ENCODE data around the gene RASGRP4.

The RASGRP4 gene

DNA sequence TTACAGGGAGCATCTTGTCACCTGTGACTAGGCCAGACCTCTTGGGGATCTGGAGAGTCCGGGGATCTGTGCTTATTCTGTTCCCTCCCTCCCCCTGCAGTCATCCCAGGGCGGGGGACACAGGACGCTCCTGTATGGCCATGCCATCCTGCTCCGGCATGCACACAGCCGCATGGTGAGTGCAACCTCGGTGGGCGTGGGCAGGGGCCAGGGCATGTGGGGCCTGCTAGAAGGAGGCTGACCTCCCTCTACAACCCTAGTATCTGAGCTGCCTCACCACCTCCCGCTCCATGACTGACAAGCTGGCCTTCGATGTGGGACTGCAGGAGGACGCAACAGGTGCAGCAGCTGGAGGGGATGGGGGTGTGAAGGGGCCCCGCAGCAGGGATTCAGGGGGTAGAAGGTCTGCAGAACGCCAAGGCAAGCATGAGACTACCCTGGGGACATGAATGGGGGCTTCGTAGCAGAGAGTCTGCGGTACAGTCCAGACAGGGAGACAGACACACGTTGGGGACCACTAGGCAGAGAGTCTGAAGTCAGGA lies 17.5 kb upstream of the RASGRP4 start:
- no peaks in the 10 kb centered on the region for H3K4me1 ChIP-seq (ENCODE audit: control insufficient read depth, insufficient read depth, low read length)
- no peak overlapping the region for H3K4me3 ChIP-seq (ENCODE audit: low read depth, low read length)
- H3K9me3 ChIP-seq (ENCODE audit: control insufficient read depth, insufficient read depth, low read length) = no peaks in the 10 kb centered on the region
- peaks cover 27% of the 10 kb centered on the region for H3K36me3 ChIP-seq (ENCODE audit: control insufficient read depth, insufficient read depth, low read length)
- H3K9ac ChIP-seq (ENCODE audit: low read depth, low read length) = no peak overlapping the region
- no peaks in the 10 kb centered on the region for H3K27me3 ChIP-seq (ENCODE audit: control insufficient read depth, insufficient read depth, low read length)

- Histone ChIP-seq H3K4me1 (ENCODE audit: control insufficient read depth, insufficient read depth, low read length) (no peaks in the 10 kb centered on the region), H3K27me3 (ENCODE audit: control insufficient read depth, insufficient read depth, low read length) (no peaks in the 10 kb centered on the region), H3K4me3 (ENCODE audit: low read depth, low read length) (no peak overlapping the region), H3K36me3 (ENCODE audit: control insufficient read depth, insufficient read depth, low read length) (peaks cover 23% of the 10 kb centered on the region), H3K9me3 (ENCODE audit: control insufficient read depth, insufficient read depth, low read length) (no peaks in the 10 kb centered on the region), H3K9ac (ENCODE audit: low read depth, low read length) (no peak overlapping the region)
These were observed 16.7 kb upstream of the RASGRP4 start for GRCh38 chr19:38442736-38443135.

GRCh38 chr19:38441657-38442348 lies 15.8 kb upstream of the RASGRP4 start:
- no peak overlapping the region for H3K4me3 ChIP-seq (ENCODE audit: low read depth, low read length)
- no peaks in the 10 kb centered on the region for H3K9me3 ChIP-seq (ENCODE audit: control insufficient read depth, insufficient read depth, low read length)
- no peak overlapping the region for H3K9ac ChIP-seq (ENCODE audit: low read depth, low read length)
- H3K4me1 ChIP-seq (ENCODE audit: control insufficient read depth, insufficient read depth, low read length) = no peaks in the 10 kb centered on the region
- H3K36me3 ChIP-seq (ENCODE audit: control insufficient read depth, insufficient read depth, low read length) = peaks cover 23% of the 10 kb centered on the region
- H3K27me3 ChIP-seq (ENCODE audit: control insufficient read depth, insufficient read depth, low read length) = no peaks in the 10 kb centered on the region

GRCh38 chr19:38440592-38440991 lies 14.6 kb upstream of the RASGRP4 start:
- H3K4me1 ChIP-seq (ENCODE audit: control insufficient read depth, insufficient read depth, low read length) = no peaks in the 10 kb centered on the region
- H3K36me3 ChIP-seq (ENCODE audit: control insufficient read depth, insufficient read depth, low read length) = peaks cover 14% of the 10 kb centered on the region
- no peak overlapping the region for H3K4me3 ChIP-seq (ENCODE audit: low read depth, low read length)
- H3K9me3 ChIP-seq (ENCODE audit: control insufficient read depth, insufficient read depth, low read length) = no peaks in the 10 kb centered on the region
- H3K9ac ChIP-seq (ENCODE audit: low read depth, low read length) = no peak overlapping the region
- no peaks in the 10 kb centered on the region for H3K27me3 ChIP-seq (ENCODE audit: control insufficient read depth, insufficient read depth, low read length)

DNA sequence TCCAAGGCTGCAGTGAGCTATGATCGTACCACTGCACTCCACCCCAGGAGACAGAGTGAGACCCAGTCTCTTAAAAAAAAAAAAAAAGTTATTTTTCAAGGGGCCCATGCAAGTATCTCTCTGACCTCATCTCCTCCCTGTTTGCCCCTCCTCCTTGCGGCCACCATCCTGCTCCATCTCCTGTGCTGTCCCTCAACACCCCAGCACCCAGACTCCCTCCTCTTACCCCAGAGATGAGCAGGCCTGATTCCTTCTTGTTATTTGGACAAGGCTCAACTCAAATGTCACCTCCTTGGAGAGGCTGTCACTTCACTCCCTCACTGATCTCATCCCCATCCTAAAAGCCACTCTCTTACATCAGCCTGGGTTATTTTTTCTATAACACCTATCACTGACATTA lies 11.9 kb upstream of the RASGRP4 start:
- Histone ChIP-seq H3K4me3 (ENCODE audit: low read depth, low read length) (no peak overlapping the region), H3K4me1 (ENCODE audit: control insufficient read depth, insufficient read depth, low read length) (peaks cover 3% of the 10 kb centered on the region), H3K9me3 (ENCODE audit: control insufficient read depth, insufficient read depth, low read length) (no peaks in the 10 kb centered on the region), H3K9ac (ENCODE audit: low read depth, low read length) (no peak overlapping the region), H3K27me3 (ENCODE audit: control insufficient read depth, insufficient read depth, low read length) (no peaks in the 10 kb centered on the region), H3K36me3 (ENCODE audit: control insufficient read depth, insufficient read depth, low read length) (peaks cover 3% of the 10 kb centered on the region)

GRCh38 chr19:38437295-38437694 lies 11.3 kb upstream of the RASGRP4 start:
- no peak overlapping the region for H3K4me3 ChIP-seq (ENCODE audit: low read depth, low read length)
- H3K9me3 ChIP-seq (ENCODE audit: control insufficient read depth, insufficient read depth, low read length) = no peaks in the 10 kb centered on the region
- peaks cover 3% of the 10 kb centered on the region for H3K4me1 ChIP-seq (ENCODE audit: control insufficient read depth, insufficient read depth, low read length)
- H3K27me3 ChIP-seq (ENCODE audit: control insufficient read depth, insufficient read depth, low read length) = no peaks in the 10 kb centered on the region
- no peak overlapping the region for H3K9ac ChIP-seq (ENCODE audit: low read depth, low read length)
- H3K36me3 ChIP-seq (ENCODE audit: control insufficient read depth, insufficient read depth, low read length) = no peaks in the 10 kb centered on the region

DNA sequence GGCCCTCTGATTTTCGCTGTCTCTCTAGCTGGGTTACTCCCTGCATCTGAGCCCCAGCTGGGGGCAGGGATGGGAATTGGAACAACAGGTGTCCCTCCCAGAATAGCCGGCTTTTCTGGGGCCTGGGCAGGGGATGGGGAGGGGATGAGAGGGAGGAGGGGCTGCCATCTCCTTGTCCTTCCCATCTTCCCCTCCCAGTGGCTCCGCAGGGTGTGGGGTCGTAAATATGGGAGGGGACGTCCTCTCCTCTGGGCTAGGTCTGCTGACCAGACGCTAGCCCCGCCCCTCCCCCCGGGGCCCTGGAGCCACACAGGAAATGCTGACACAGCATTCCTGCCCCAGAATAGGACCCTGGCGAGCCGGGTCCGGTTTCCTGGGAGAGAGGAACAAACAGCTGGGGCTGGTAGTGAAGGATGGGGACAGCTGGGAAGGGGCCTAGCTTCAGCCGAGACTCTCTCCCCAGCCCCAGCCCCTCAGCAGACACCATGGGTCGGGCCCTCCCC lies 8.6 kb upstream of the RASGRP4 start:
- H3K36me3 ChIP-seq (ENCODE audit: control insufficient read depth, insufficient read depth, low read length) = no peaks in the 10 kb centered on the region
- no peak overlapping the region for H3K9ac ChIP-seq (ENCODE audit: low read depth, low read length)
- peak overlapping the region; percentile 88 for H3K4me3 ChIP-seq (ENCODE audit: low read depth, low read length)
- H3K27me3 ChIP-seq (ENCODE audit: control insufficient read depth, insufficient read depth, low read length) = no peaks in the 10 kb centered on the region
- H3K9me3 ChIP-seq (ENCODE audit: control insufficient read depth, insufficient read depth, low read length) = no peaks in the 10 kb centered on the region
- peaks cover 3% of the 10 kb centered on the region for H3K4me1 ChIP-seq (ENCODE audit: control insufficient read depth, insufficient read depth, low read length)

DNA sequence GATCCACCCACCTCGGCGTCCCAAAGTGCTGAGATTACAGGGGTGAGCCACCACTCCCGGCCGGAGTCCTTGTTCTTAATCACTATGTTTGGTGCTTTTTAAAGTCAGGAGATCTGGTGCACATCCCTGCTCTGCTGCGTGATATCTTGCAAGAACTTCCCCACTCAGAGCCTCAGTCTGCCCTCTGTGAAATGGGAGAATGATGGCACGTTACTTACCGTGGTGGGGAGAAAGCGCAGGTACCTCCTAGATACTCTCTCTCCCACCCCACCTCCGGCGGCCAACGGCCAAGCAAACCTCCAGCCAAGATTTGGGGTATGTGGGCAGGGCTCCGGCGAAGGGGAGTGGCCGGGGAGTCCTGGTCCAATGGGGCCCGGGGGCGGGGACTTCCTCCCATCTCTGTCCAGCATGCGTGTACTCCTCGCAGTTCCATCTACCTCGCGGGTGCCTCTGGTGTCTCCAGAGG lies 7.3 kb upstream of the RASGRP4 start, which contains the start of gene RYR1:
TSS of gene RYR1 (plus strand) at position 424 of the 466 bp plus-strand sequence. CDS start 139 bp downstream, outside the sequence.
- Histone ChIP-seq H3K4me3 (ENCODE audit: low read depth, low read length) (peak within 1 kb of the TSS; percentile 88), H3K9ac (ENCODE audit: low read depth, low read length) (peak within 1 kb of the TSS; percentile 70), H3K27me3 (ENCODE audit: control insufficient read depth, insufficient read depth, low read length) (no peaks in the 10 kb centered on the region), H3K4me1 (ENCODE audit: control insufficient read depth, insufficient read depth, low read length) (peaks cover 3% of the 10 kb centered on the region), H3K36me3 (ENCODE audit: control insufficient read depth, insufficient read depth, low read length) (no peaks in the 10 kb centered on the region), H3K9me3 (ENCODE audit: control insufficient read depth, insufficient read depth, low read length) (no peaks in the 10 kb centered on the region)

DNA sequence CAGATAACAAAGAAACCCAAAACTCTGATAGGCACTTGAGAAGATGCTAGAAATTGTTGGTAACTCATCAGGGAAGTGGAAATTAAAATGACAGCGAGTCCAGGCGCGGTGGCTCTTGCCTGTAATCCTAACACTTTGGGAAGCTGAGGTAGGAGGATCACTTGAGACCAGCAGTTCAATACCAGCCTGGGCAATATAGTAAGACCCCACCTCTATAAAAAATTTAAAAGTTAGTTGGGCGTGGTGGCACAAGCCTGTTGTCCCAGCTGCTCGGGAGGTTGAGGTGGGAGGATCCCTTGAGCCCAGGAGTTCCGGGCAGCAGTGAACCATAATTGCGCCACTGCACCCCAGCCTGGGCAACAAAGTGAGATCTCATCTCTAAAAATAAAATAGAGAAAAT lies 4.9 kb upstream of the RASGRP4 start:
- Histone ChIP-seq H3K9me3 (ENCODE audit: control insufficient read depth, insufficient read depth, low read length) (no peaks in the 10 kb centered on the region), H3K27me3 (ENCODE audit: control insufficient read depth, insufficient read depth, low read length) (no peaks in the 10 kb centered on the region), H3K36me3 (ENCODE audit: control insufficient read depth, insufficient read depth, low read length) (no peaks in the 10 kb centered on the region), H3K4me1 (ENCODE audit: control insufficient read depth, insufficient read depth, low read length) (peaks cover 3% of the 10 kb centered on the region), H3K9ac (ENCODE audit: low read depth, low read length) (no peak overlapping the region), H3K4me3 (ENCODE audit: low read depth, low read length) (no peak overlapping the region)

DNA sequence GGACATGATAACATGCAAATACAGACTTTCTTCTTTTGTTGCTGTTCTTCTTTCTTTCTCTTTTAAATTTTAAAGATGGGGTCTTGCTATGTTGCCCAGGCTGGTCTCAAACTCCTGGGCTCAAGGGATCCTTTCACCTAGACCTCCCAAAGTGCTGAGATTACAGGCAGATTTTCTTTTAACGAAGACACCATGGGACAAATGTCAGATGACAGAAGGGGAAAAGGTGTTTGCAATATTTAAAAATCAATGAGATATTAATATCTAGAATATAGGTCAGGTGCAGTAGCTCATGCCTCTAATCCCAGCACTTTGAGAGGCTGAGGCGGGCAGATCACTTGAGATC lies 3.8 kb upstream of the RASGRP4 start:
- no peak overlapping the region for H3K4me3 ChIP-seq (ENCODE audit: low read depth, low read length)
- H3K4me1 ChIP-seq (ENCODE audit: control insufficient read depth, insufficient read depth, low read length) = peaks cover 5% of the 10 kb centered on the region
- H3K36me3 ChIP-seq (ENCODE audit: control insufficient read depth, insufficient read depth, low read length) = no peaks in the 10 kb centered on the region
- H3K9ac ChIP-seq (ENCODE audit: low read depth, low read length) = no peak overlapping the region
- H3K9me3 ChIP-seq (ENCODE audit: control insufficient read depth, insufficient read depth, low read length) = no peaks in the 10 kb centered on the region
- no peaks in the 10 kb centered on the region for H3K27me3 ChIP-seq (ENCODE audit: control insufficient read depth, insufficient read depth, low read length)

GRCh38 chr19:38429055-38429810 lies 3.2 kb upstream of the RASGRP4 start:
- H3K9ac ChIP-seq (ENCODE audit: low read depth, low read length) = no peak overlapping the region
- no peak overlapping the region for H3K4me3 ChIP-seq (ENCODE audit: low read depth, low read length)
- H3K27me3 ChIP-seq (ENCODE audit: control insufficient read depth, insufficient read depth, low read length) = no peaks in the 10 kb centered on the region
- H3K4me1 ChIP-seq (ENCODE audit: control insufficient read depth, insufficient read depth, low read length) = peaks cover 5% of the 10 kb centered on the region
- no peaks in the 10 kb centered on the region for H3K36me3 ChIP-seq (ENCODE audit: control insufficient read depth, insufficient read depth, low read length)
- H3K9me3 ChIP-seq (ENCODE audit: control insufficient read depth, insufficient read depth, low read length) = no peaks in the 10 kb centered on the region

Data from iPS-15b (cell line).